ENCODE data around the gene IPO13.

GRCh38 chr1:43980255-43981134 is 33.7 kb downstream of the IPO13 start:
- no peak for TF ChIP-seq CTCF (IDR thresholded peaks at IDR 0.05)
- no peak for TF ChIP-seq POLR2AphosphoS5 (IDR thresholded peaks at IDR 0.05; ENCODE audit: insufficient read depth in 1 of 2, low read depth in 1 of 2)
- no peak for TF ChIP-seq POLR2A (IDR thresholded peaks at IDR 0.05)

All from vagina (tissue), 2 donors.